IMR-90 (cell line): ENCODE measurements around the gene PRSS37. TPM values are rescaled to one million over a fixed set of nuclear protein-coding genes. Genes with fewer than 3 reads are reported as not detected.

ENCODE experiments used
- ATAC-seq: fragments of 200-7000 bp; cut with Tn5 transposase; 2 replicates; pipeline ENCODE4 v1.9.1; 2020; ENCODE audit warnings: low read depth, mild to moderate bottlenecking, moderate library complexity
- BruUV-seq: library from RNA; stranded (reverse); fragments of 400-500 nt; replicated peaks from 2 replicates; lab custom pipeline; 2021; lab: Mats Ljungman, UMichigan
- CTCF ChIA-PET: fragments of 300-600 bp; formaldehyde crosslinking; extraction: SDS; loops from one replicate; lab custom pipeline; 2021; ENCODE audit warnings: antibody characterized with exemption; lab: Yijun Ruan, JAX
- POLR2A ChIA-PET: fragments of 300-600 bp; sonication (Branson Sonifier 250); formaldehyde crosslinking; loops from one replicate; lab custom pipeline; 2022; ENCODE audit warnings: antibody characterized with exemption; ENCODE audit not compliant: unreplicated experiment; lab: Charles Lee
- DNase-seq: peaks from one replicate; pipeline ENCODE4 v3.0.0; 2013
- H2AFZ ChIP-seq: replicated peaks from 2 replicates; pipeline ENCODE3; 2013; ENCODE audit warnings: low read length, mild to moderate bottlenecking; ENCODE audit not compliant: poor library complexity
- H2AK5ac ChIP-seq: 2 replicates; pipeline ENCODE4 v1.6.1; 2013; ENCODE audit warnings: low read depth, low read length, inconsistent platforms
- H2AK9ac ChIP-seq: replicated peaks from 2 replicates; pipeline ENCODE3; 2013; ENCODE audit warnings: mild to moderate bottlenecking, low read depth, low read length, moderate library complexity; ENCODE audit not compliant: poor library complexity
- H2BK120ac ChIP-seq: 2 replicates; pipeline ENCODE4 v1.6.1; 2013; ENCODE audit warnings: low read depth, low read length, inconsistent platforms
- H2BK15ac ChIP-seq: 3 replicates; pipeline ENCODE4 v1.6.1; 2013; ENCODE audit warnings: low read depth, low read length, inconsistent platforms
- H2BK20ac ChIP-seq: 2 replicates; pipeline ENCODE4 v1.6.1; 2013; ENCODE audit warnings: low read depth, mild to moderate bottlenecking, inconsistent platforms, low read length, moderate library complexity
- H2BK5ac ChIP-seq: 2 replicates; pipeline ENCODE4 v1.6.1; 2013; ENCODE audit warnings: mild to moderate bottlenecking, low read depth, low read length, inconsistent platforms; ENCODE audit not compliant: poor library complexity, severe bottlenecking
- H3K14ac ChIP-seq: replicated peaks from 2 replicates; pipeline ENCODE4 v1.6.1; 2013; ENCODE audit warnings: low read depth, low read length, inconsistent platforms
- H3K18ac ChIP-seq: 2 replicates; pipeline ENCODE4 v1.6.1; 2013; ENCODE audit warnings: low read depth, low read length, control low read depth
- H3K23ac ChIP-seq: 2 replicates; pipeline ENCODE4 v1.6.1; 2013; ENCODE audit warnings: low read depth, low read length, inconsistent platforms
- H3K27ac ChIP-seq: 2 replicates; pipeline ENCODE4 v1.5.1; 2013; ENCODE audit warnings: mild to moderate bottlenecking, control low read depth, low read length; ENCODE audit not compliant: insufficient read depth
- H3K27me3 ChIP-seq: 2 replicates; pipeline ENCODE4 v1.6.1; 2013; ENCODE audit warnings: low read length; ENCODE audit not compliant: control insufficient read depth, insufficient read depth
- H3K36me3 ChIP-seq: 2 replicates; pipeline ENCODE4 v1.6.1; 2013; ENCODE audit warnings: low read length, mixed read lengths; ENCODE audit not compliant: control insufficient read depth, insufficient read depth
- H3K4ac ChIP-seq: 2 replicates; pipeline ENCODE4 v1.6.1; 2013; ENCODE audit warnings: low read depth, low read length, inconsistent platforms
- H3K4me1 ChIP-seq: 2 replicates; pipeline ENCODE4 v1.6.1; 2013; ENCODE audit warnings: low read length, mixed read lengths; ENCODE audit not compliant: control insufficient read depth, insufficient read depth
- H3K4me2 ChIP-seq: 2 replicates; pipeline ENCODE4 v1.6.1; 2013; ENCODE audit warnings: low read depth, mild to moderate bottlenecking, control low read depth, low read length, moderate library complexity
- H3K4me3 ChIP-seq: 2 replicates; pipeline ENCODE4 v1.5.1; 2013; ENCODE audit warnings: low read depth, mild to moderate bottlenecking, control low read depth, low read length, moderate library complexity; ENCODE audit not compliant: insufficient read depth
- H3K56ac ChIP-seq: 2 replicates; pipeline ENCODE4 v1.6.1; 2013; ENCODE audit warnings: low read length, inconsistent platforms; ENCODE audit not compliant: insufficient read depth; ENCODE audit errors: extremely low read depth
- H3K79me1 ChIP-seq, 2 experiments: 2 replicates each; pipeline ENCODE4 v1.6.1; 2013; ENCODE audit warnings: low read length in 2 of 2, inconsistent platforms in 1 of 2, low read depth in 1 of 2
- H3K9ac ChIP-seq: 2 replicates; pipeline ENCODE4 v1.6.1; 2013; ENCODE audit warnings: low read depth, low read length, control low read depth
- H3K9me1 ChIP-seq: 2 replicates; pipeline ENCODE4 v1.6.1; 2013; ENCODE audit warnings: low read length, inconsistent platforms; ENCODE audit not compliant: insufficient read depth
- H3K9me3 ChIP-seq: 2 replicates; pipeline ENCODE4 v1.6.1; 2013; ENCODE audit warnings: low read length; ENCODE audit not compliant: control insufficient read depth, insufficient read depth
- H4K20me1 ChIP-seq: 2 replicates; pipeline ENCODE4 v1.6.1; 2013; ENCODE audit warnings: low read length, inconsistent platforms; ENCODE audit not compliant: insufficient read depth
- H4K5ac ChIP-seq: 2 replicates; pipeline ENCODE4 v1.6.1; 2013; ENCODE audit warnings: mild to moderate bottlenecking, low read depth, low read length, control low read depth
- H4K8ac ChIP-seq, 2 experiments: 2 replicates each; pipeline ENCODE4 v1.6.1; 2013; ENCODE audit warnings: low read depth in 2 of 2, low read length in 2 of 2, control low read depth in 1 of 2, inconsistent platforms in 1 of 2
- H4K91ac ChIP-seq: 2 replicates; pipeline ENCODE4 v1.6.1; 2013; ENCODE audit warnings: low read depth, low read length, inconsistent platforms; ENCODE audit not compliant: insufficient read depth
- BHLHE40 ChIP-seq: fragments of 150-350 bp; IDR thresholded peaks from 2 replicates; pipeline ENCODE4 v1.6.1; 2016; ENCODE audit warnings: mild to moderate bottlenecking, low read depth, low read length
- CEBPB ChIP-seq: IDR thresholded peaks from 2 replicates; pipeline ENCODE4 v1.6.1; 2012; ENCODE audit warnings: low read depth, low read length, improper control_type of control experiment
- CHD1 ChIP-seq: IDR thresholded peaks from 2 replicates; pipeline ENCODE4 v1.6.1; 2012; ENCODE audit warnings: low read depth, low read length, improper control_type of control experiment
- FOS ChIP-seq: fragments of 150-350 bp; IDR thresholded peaks from 2 replicates; pipeline ENCODE4 v1.6.1; 2016; ENCODE audit warnings: low read depth, low read length
- MAFK ChIP-seq: IDR thresholded peaks from 2 replicates; pipeline ENCODE4 v1.6.1; 2012; ENCODE audit warnings: low read depth, low read length, improper control_type of control experiment
- MAZ ChIP-seq: IDR thresholded peaks from 2 replicates; pipeline ENCODE4 v1.6.1; 2012; ENCODE audit warnings: low read depth, mild to moderate bottlenecking, low read length, improper control_type of control experiment, moderate library complexity, borderline replicate concordance
- MXI1 ChIP-seq: IDR thresholded peaks from 2 replicates; pipeline ENCODE4 v1.6.1; 2012; ENCODE audit warnings: low read depth, mild to moderate bottlenecking, low read length, moderate library complexity, borderline replicate concordance
- NFE2L2 ChIP-seq: fragments of 150-350 bp; IDR thresholded peaks from 2 replicates; pipeline ENCODE4 v1.6.1; 2016; ENCODE audit warnings: low read depth, mild to moderate bottlenecking, low read length
- POLR2A ChIP-seq: IDR thresholded peaks from 2 replicates; pipeline ENCODE4 v1.6.1; 2012; ENCODE audit warnings: mild to moderate bottlenecking, low read depth, low read length
- RAD21 ChIP-seq: IDR thresholded peaks from 2 replicates; pipeline ENCODE4 v1.6.1; 2012; ENCODE audit warnings: low read length, improper control_type of control experiment
- RCOR1 ChIP-seq: IDR thresholded peaks from 2 replicates; pipeline ENCODE4 v1.6.1; 2012; ENCODE audit warnings: mild to moderate bottlenecking, low read length, improper control_type of control experiment; ENCODE audit not compliant: insufficient replicate concordance
- RFX5 ChIP-seq: IDR thresholded peaks from 2 replicates; pipeline ENCODE4 v1.8.0; 2012; ENCODE audit warnings: low read depth, mild to moderate bottlenecking, low read length, moderate library complexity
- SMC3 ChIP-seq: fragments of 150-350 bp; IDR thresholded peaks from 2 replicates; pipeline ENCODE4 v1.6.1; 2016; ENCODE audit warnings: low read depth, mild to moderate bottlenecking, antibody characterized with exemption, low read length, moderate library complexity
- USF2 ChIP-seq: fragments of 150-350 bp; IDR thresholded peaks from 2 replicates; pipeline ENCODE4 v1.6.1; 2017; ENCODE audit warnings: mild to moderate bottlenecking, antibody characterized with exemption, low read length, low read depth
- WGBS, 2 experiments: methylation state at CpG; one replicate each; pipeline versions ENCODE4 v1.1.5 to v1.1.7; 2013; ENCODE audit warnings: missing lambda C conversion rate in 2 of 2; ENCODE audit not compliant: insufficient read length in 1 of 2; ENCODE audit errors: extremely low coverage in 2 of 2; 5-methylcytosine and 5-hydroxymethylcytosine counted together
- dilution Hi-C: fragments of 300-500 bp; cut with HindIII; formaldehyde crosslinking; loops from one replicate; pipeline ENCODE4 v1.14.3; 2018; ENCODE audit warnings: low sequenced_read_pairs; ENCODE audit not compliant: unreplicated experiment
- in situ Hi-C: fragments of 300-500 bp; cut with MboI; formaldehyde crosslinking; loops from 3 replicates; pipeline ENCODE4 v1.14.3; 2019; ENCODE audit warnings: low sequenced_read_pairs, inconsistent platforms, mixed read lengths
- intact Hi-C: fragments of 100-400 bp; cut with micrococcal nuclease; formaldehyde crosslinking; loops from 2 replicates; pipeline ENCODE4 v1.10.0; 2022
- polyA plus RNA-seq, 3 experiments: library from polyadenylated mRNA; depleted of rRNA; stranded (reverse); fragments of >200 nt; gene quantifications; 2 replicates each; pipeline ENCODE4 v1.2.3, GENCODE V29; 2012; ENCODE audit warnings: low replicate concordance in 1 of 3
- total RNA-seq: library from RNA; depleted of rRNA; stranded (reverse); fragments of >200 nt; gene quantifications from 2 replicates; pipeline ENCODE4 v1.2.3, GENCODE V29; 2012
- TF ChIP-seq, protein P1 (sequence below): fragments of 150-350 bp; IDR thresholded peaks from 2 replicates; pipeline ENCODE4 v1.6.1; 2016; ENCODE audit warnings: low read depth, mild to moderate bottlenecking, low read length, moderate library complexity, borderline replicate concordance
- TF ChIP-seq, protein P2 (sequence below): conservative IDR thresholded peaks from 2 replicates; pipeline ENCODE4 v1.5.1; 2012; ENCODE audit warnings: mild to moderate bottlenecking, low read depth, low read length, improper control_type of control experiment

PRSS37 gene
- total and polyA plus RNA-seq, 2 of the 4 experiments (the other 2 are of a cell fraction): not detected

- Histone ChIP-seq H3K9me1 (no peaks in the 10 kb centered on the region), H4K91ac (no peak overlapping the region), H2BK20ac (no peak overlapping the region), H4K5ac (no peak overlapping the region), H3K27me3 (no peaks in the 10 kb centered on the region), H3K18ac (no peak overlapping the region), H3K9me3 (peaks cover 28% of the 10 kb centered on the region), H3K56ac (no peak overlapping the region), H2BK120ac (no peak overlapping the region), H3K4me3 (no peak overlapping the region), H2AK9ac (no peak overlapping the region), H3K23ac (no peak overlapping the region), H3K4ac (no peak overlapping the region), H2BK5ac (no peak overlapping the region), H3K9ac (no peak overlapping the region), H3K4me1 (no peaks in the 10 kb centered on the region), H3K4me2 (no peak overlapping the region), H3K79me1 (no peaks in the 10 kb centered on the region), H4K20me1 (no peaks in the 10 kb centered on the region), H2BK15ac (no peak overlapping the region), H2AFZ (no peak overlapping the region), H2AK5ac (no peak overlapping the region), H3K27ac (no peak overlapping the region), H3K36me3 (no peaks in the 10 kb centered on the region), H4K8ac (no peak overlapping the region), H3K14ac (no peak overlapping the region)
- in situ Hi-C loops (no loop called here), dilution Hi-C loops (no loop called here), intact Hi-C loops (no loop called here)
- no CpG with 5 or more reads among the region's 1 CpG for WGBS, 2 experiments
- ChIA-PET CTCF (interaction anchor here (0.7 kb wide), 1 partner anchor 24 kb away, joined by 6 read pairs; no protein-coding TSS in a partner anchor), POLR2A (no interaction called here)
- BruUV-seq: no TSS peak
- DNase-seq (no peak), ATAC-seq (no peak)
- TF ChIP-seq RCOR1 (no peak), POLR2A (no peak), MAZ (no peak), FOS (no peak), USF2 (no peak), NFE2L2 (no peak), MXI1 (no peak), BHLHE40 (no peak), RAD21 (no peak), MAFK (no peak), RFX5 (no peak), SMC3 (no peak), CEBPB (no peak), CHD1 (no peak)
- TF ChIP-seq, protein P1, sequence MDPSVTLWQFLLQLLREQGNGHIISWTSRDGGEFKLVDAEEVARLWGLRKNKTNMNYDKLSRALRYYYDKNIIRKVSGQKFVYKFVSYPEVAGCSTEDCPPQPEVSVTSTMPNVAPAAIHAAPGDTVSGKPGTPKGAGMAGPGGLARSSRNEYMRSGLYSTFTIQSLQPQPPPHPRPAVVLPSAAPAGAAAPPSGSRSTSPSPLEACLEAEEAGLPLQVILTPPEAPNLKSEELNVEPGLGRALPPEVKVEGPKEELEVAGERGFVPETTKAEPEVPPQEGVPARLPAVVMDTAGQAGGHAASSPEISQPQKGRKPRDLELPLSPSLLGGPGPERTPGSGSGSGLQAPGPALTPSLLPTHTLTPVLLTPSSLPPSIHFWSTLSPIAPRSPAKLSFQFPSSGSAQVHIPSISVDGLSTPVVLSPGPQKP: no peak
- TF ChIP-seq, protein P2, sequence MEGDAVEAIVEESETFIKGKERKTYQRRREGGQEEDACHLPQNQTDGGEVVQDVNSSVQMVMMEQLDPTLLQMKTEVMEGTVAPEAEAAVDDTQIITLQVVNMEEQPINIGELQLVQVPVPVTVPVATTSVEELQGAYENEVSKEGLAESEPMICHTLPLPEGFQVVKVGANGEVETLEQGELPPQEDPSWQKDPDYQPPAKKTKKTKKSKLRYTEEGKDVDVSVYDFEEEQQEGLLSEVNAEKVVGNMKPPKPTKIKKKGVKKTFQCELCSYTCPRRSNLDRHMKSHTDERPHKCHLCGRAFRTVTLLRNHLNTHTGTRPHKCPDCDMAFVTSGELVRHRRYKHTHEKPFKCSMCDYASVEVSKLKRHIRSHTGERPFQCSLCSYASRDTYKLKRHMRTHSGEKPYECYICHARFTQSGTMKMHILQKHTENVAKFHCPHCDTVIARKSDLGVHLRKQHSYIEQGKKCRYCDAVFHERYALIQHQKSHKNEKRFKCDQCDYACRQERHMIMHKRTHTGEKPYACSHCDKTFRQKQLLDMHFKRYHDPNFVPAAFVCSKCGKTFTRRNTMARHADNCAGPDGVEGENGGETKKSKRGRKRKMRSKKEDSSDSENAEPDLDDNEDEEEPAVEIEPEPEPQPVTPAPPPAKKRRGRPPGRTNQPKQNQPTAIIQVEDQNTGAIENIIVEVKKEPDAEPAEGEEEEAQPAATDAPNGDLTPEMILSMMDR: no peak
Observed at GRCh38 chr7:141842904-141843303, 1.6 kb upstream of the PRSS37 start.
